ENCODE measurements around the gene SAMD1. TPM values are rescaled to one million over a fixed set of nuclear protein-coding genes. Genes with fewer than 3 reads are reported as not detected.

Gene SAMD1
- total and polyA plus RNA-seq, 2 experiments from 2014 or later, result 112 to 136 TPM

- DNase-seq (ENCODE audit: low read depth in 1 of 2, low spot score in 1 of 2), result peak in 1 of 2 donors; percentile 53
- Histone ChIP-seq H3K36me3 (no peaks in the 10 kb centered on the region), H3K27me3 (no peaks in the 10 kb centered on the region), H3K27ac (peak overlapping the region; percentile 62), H3K4me1 (ENCODE audit: low read depth) (peaks cover 30% of the 10 kb centered on the region), H3K4me3 (no peak overlapping the region), H3K9me3 (ENCODE audit: low read depth) (no peaks in the 10 kb centered on the region)
- TF ChIP-seq, protein P1, sequence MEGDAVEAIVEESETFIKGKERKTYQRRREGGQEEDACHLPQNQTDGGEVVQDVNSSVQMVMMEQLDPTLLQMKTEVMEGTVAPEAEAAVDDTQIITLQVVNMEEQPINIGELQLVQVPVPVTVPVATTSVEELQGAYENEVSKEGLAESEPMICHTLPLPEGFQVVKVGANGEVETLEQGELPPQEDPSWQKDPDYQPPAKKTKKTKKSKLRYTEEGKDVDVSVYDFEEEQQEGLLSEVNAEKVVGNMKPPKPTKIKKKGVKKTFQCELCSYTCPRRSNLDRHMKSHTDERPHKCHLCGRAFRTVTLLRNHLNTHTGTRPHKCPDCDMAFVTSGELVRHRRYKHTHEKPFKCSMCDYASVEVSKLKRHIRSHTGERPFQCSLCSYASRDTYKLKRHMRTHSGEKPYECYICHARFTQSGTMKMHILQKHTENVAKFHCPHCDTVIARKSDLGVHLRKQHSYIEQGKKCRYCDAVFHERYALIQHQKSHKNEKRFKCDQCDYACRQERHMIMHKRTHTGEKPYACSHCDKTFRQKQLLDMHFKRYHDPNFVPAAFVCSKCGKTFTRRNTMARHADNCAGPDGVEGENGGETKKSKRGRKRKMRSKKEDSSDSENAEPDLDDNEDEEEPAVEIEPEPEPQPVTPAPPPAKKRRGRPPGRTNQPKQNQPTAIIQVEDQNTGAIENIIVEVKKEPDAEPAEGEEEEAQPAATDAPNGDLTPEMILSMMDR (IDR thresholded peaks at IDR 0.05; ENCODE audit: low read depth, low read length), result no peak
Measured at GRCh38 chr19:14112809-14113385, 22.3 kb upstream of the SAMD1 start.

GRCh38 chr19:14112051-14112808 lies 21.7 kb upstream of the SAMD1 start:
- Histone ChIP-seq H3K9me3 (ENCODE audit: low read depth) (no peaks in the 10 kb centered on the region), H3K27me3 (no peaks in the 10 kb centered on the region), H3K4me3 (no peak overlapping the region), H3K36me3 (no peaks in the 10 kb centered on the region), H3K4me1 (ENCODE audit: low read depth) (peaks cover 30% of the 10 kb centered on the region), H3K27ac (peak overlapping the region; percentile 62)
- DNase-seq (ENCODE audit: low read depth in 1 of 2, low spot score in 1 of 2), result peak in 1 of 2 donors; percentile 43
- TF ChIP-seq, protein P1 (IDR thresholded peaks at IDR 0.05; ENCODE audit: low read depth, low read length), result no peak

- no peaks in the 10 kb centered on the region for H3K27me3 ChIP-seq
- H3K4me1 ChIP-seq (ENCODE audit: low read depth), result peaks cover 27% of the 10 kb centered on the region
- H3K36me3 ChIP-seq, result no peaks in the 10 kb centered on the region
- H3K9me3 ChIP-seq (ENCODE audit: low read depth), result no peaks in the 10 kb centered on the region
- DNase-seq (ENCODE audit: low read depth in 1 of 2, low spot score in 1 of 2), result no peak
- no peak overlapping the region for H3K27ac ChIP-seq
- TF ChIP-seq, protein P1 (IDR thresholded peaks at IDR 0.05; ENCODE audit: low read depth, low read length), result no peak
- no peak overlapping the region for H3K4me3 ChIP-seq
Measured at GRCh38 chr19:14111486-14111885, 20.9 kb upstream of the SAMD1 start.

GRCh38 chr19:14110650-14111049 lies 20.1 kb upstream of the SAMD1 start:
- Histone ChIP-seq H3K27ac (no peak overlapping the region), H3K36me3 (peaks cover 2% of the 10 kb centered on the region), H3K9me3 (ENCODE audit: low read depth) (no peaks in the 10 kb centered on the region), H3K4me1 (ENCODE audit: low read depth) (peaks cover 19% of the 10 kb centered on the region), H3K27me3 (no peaks in the 10 kb centered on the region), H3K4me3 (no peak overlapping the region)
- no peak for DNase-seq (ENCODE audit: low read depth in 1 of 2, low spot score in 1 of 2)
- TF ChIP-seq, protein P1 (IDR thresholded peaks at IDR 0.05; ENCODE audit: low read depth, low read length), result no peak

DNA sequence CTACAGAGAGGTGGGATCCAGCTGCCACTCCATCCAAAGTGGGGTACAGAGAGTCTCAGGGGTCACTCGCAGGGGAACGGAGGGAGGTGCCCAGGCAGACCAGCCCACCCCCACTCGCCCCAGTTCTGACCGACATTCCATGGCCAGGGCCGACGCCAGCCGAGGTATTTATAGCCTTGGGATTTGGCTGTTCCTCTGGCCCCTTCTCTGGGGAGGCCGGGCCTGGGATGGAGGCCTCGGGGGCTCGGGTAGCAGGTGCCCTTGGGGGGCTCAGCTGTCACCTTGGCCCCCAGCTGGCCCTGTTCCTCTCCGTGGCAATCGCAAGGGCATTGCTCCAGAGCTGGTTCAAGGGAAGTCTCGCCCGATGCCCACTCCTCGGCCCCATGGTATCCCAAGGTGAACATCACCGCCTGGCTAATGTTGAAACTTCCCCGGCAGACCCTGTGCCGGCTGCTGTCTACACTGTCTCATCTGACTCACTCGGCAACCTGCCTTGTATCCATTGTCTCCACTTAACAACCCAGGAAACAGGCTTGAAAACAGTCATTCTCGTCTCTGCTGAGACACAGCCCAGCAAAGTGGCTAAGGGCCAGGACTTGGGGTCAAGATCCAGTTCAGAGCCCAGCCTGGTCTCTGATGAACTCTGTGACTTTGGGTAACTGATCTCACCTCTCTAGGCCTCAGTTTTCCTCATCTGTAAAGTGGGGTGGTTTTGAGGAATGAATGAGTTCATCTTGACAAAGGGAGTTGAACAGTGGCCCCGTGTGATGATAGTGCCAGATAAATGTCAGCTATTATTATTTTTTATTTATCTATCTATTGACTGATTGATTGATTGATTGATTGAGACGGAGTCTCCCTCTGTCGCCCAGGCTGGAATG lies 17.3 kb upstream of the SAMD1 start:
- Histone ChIP-seq H3K27me3 (no peaks in the 10 kb centered on the region), H3K9me3 (ENCODE audit: low read depth) (no peaks in the 10 kb centered on the region), H3K36me3 (peaks cover 11% of the 10 kb centered on the region), H3K4me1 (ENCODE audit: low read depth) (peaks cover 7% of the 10 kb centered on the region), H3K27ac (peak overlapping the region; percentile 75), H3K4me3 (no peak overlapping the region)
- DNase-seq (ENCODE audit: low read depth in 1 of 2, low spot score in 1 of 2), result peak in 1 of 2 donors; percentile 44
- TF ChIP-seq, protein P1 (IDR thresholded peaks at IDR 0.05; ENCODE audit: low read depth, low read length), result no peak

All from cardiac muscle cell (in vitro differentiated cells and primary cell).